Activated CD8-positive, alpha-beta memory T cell treated with anti-CD3 and anti-CD28 coated beads for 24 hours (primary cell): ENCODE measurements around the gene WWOX.
A peak's percentile ranks its signal among the peaks of the same experiment; 100 is the strongest.
"Not testable (repeated sequence)": the region's sequence is repeated elsewhere in the genome, so short reads cannot be mapped to it uniquely, and the experiment has no call there.

Experiments used
- DNase-seq: peaks from one replicate; pipeline ENCODE4 v3.0.0-alpha.2; 2020

WWOX gene

DNA sequence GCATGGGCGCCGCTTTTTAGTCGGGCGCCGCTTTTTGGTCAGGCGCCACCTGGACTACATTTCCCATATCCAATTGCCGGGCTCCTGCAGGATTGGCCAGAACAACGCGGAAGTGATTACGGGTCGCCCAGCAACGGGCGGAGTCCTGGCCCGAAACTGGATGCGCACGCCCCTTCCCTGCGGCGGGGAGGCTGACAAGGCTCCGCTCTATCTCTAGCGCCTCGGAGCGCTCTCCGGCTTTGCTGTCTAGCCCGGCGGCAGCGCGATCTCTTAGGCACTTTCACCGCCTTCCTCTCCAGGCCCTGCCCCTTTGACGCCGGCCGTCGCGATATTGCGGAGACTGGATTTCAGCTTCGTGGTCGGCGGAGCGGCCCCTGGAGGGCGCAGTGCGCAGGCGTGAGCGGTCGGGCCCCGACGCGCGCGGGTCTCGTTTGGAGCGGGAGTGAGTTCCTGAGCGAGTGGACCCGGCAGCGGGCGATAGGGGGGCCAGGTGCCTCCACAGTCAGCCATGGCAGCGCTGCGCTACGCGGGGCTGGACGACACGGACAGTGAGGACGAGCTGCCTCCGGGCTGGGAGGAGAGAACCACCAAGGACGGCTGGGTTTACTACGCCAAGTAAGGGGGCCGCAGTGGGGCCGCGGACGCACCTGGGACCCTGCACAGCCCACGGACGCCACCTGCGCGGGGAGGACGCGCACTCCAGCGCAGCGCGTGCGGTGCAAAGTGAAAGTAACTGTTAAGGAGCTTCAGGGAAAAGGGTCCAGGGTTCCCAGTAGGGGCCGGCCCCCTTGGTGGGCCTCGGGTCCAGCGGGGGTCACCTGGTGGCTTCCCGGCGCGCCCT, at the start of gene WWOX:
WWOX (plus strand) TSS at position 384 of the 841 bp plus-strand sequence.
- peak; percentile 96 for DNase-seq

- no peak for DNase-seq
These were observed 48.6 kb upstream of the WWOX start for GRCh38 chr16:78050734-78051400.

DNA sequence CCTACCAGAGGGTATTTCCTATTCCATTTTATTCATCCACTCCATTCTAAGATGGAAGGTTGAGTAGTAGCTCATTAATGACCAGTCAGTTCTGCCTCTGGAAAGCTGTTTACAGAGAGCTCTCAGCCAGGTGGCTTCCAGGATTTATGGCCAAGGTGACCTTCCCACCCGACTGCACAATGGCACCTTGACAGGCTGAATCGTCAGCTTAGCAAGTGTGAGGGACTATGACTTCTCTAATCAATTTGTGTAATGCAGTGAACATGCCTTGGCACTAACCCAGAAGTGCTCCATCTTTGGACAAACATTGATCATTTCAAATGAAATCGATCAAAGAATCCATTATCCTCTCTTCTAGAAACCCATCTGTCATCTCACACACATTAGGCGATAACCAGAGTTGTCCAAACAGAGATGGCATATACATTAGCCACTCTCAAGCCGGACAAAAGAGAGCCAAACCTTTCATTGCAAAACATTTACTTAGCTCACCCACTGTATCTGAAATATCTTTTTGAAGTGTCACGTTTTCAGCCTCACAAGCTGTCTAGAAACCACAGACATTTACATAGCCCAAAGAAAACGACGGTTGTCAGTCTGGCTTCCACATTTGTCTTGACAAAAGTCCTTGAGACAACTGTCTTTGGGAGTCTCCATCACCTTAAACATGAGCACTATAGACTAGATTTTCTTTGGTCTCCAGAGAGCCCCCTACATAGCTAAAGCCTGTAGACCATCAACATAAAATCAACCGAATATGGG, 41.5 kb upstream of the WWOX start:
- no peak for DNase-seq

GRCh38 chr16:78059806-78060205, 39.6 kb upstream of the WWOX start:
- DNase-seq = not testable (repeated sequence)

GRCh38 chr16:78060295-78060694, 39.2 kb upstream of the WWOX start:
- no peak for DNase-seq

GRCh38 chr16:78060809-78061208, 38.6 kb upstream of the WWOX start:
- no peak for DNase-seq

GRCh38 chr16:78065319-78065718, 34.1 kb upstream of the WWOX start:
- no peak for DNase-seq

DNA sequence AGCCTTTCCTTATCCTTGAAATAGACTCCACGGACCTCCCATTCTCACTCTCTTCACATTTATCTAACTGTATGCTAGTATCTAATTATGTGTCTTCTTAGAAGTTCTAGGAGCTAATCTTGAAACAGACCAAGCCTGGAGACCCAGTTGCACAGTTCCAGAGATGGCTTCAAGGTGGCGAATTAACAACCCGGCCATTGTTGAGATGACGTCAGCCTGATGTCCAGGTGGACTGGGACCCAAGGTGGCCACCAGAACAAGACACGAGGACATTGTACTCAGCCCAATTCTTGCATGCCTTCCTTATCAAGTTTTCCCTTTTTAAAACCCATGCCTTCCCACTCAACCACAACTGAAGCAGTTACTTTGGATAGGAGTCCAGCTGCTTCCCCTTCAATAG, 29.5 kb upstream of the WWOX start:
- no peak for DNase-seq

DNA sequence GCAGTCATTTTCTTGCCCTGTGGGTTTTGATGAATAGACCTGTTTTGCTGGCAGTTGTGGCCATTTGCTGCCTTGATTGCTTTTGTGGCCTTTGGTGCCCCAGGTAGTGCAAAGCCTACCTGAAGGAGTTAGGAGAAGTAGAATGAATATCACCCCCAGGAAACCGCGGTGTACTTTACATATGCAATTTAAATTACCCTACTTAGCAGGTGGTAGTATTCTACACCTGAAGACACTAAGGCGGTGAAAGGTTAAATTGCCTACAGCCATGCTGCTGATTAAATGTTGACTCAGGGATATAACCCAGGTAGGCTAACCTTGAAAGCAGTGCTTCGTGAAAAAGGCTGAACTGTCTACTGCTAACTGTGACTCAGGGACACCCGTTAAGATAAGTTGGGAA, 27.2 kb upstream of the WWOX start:
- no peak for DNase-seq

- DNase-seq = no peak
These were observed 23.7 kb upstream of the WWOX start for GRCh38 chr16:78075800-78076199.

DNA sequence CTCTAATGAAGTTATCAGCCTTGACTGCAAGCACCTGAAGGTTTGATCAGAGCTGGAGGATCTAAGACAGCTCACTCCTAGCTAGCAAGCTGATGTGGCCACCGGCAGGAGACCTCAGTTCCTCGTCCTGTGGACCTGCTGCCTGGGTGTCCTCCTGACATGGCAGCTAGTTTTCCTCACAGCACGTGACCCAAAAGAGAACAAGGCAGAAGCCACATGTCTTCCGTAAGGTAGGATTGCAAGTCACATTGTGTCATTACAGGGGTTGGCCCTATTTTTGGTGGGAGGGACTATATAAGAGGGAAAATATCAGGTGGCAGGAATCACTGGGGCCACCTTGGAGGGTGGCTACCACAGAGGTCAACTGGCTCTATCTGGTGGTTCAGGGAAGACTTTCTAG, 18.1 kb upstream of the WWOX start:
- no peak for DNase-seq

DNA sequence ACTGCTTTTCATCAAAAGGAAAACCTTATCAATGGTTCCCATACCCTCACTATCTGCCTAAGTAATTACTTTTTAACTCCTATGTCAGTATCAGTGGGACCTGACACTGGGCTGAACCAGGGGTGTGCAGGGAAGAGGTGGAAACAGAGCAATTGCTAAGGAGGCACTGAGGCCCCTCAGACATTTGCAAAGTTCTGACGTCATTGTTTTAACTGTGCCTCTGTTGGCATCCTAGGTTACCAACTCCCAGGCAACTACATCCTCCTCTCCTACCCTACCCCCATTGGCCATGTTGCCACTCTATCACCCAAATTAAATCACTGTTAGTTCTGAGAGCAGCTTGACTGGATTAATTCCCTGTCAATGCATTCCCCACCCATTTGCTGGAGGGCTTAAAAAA, 8.0 kb upstream of the WWOX start:
- DNase-seq = no peak

- DNase-seq = no peak
These were observed 6.7 kb upstream of the WWOX start for GRCh38 chr16:78092758-78093157.

- no peak for DNase-seq
These were observed 5.3 kb upstream of the WWOX start for GRCh38 chr16:78094166-78094565.

- DNase-seq = no peak
These were observed 4.5 kb upstream of the WWOX start for GRCh38 chr16:78094998-78095397.

- no peak for DNase-seq
These were observed 3.1 kb upstream of the WWOX start for GRCh38 chr16:78096386-78096785.

- no peak for DNase-seq
These were observed 1.9 kb upstream of the WWOX start for GRCh38 chr16:78097548-78097947.

- no peak for DNase-seq
These were observed 1.4 kb upstream of the WWOX start for GRCh38 chr16:78098087-78098486.

DNA sequence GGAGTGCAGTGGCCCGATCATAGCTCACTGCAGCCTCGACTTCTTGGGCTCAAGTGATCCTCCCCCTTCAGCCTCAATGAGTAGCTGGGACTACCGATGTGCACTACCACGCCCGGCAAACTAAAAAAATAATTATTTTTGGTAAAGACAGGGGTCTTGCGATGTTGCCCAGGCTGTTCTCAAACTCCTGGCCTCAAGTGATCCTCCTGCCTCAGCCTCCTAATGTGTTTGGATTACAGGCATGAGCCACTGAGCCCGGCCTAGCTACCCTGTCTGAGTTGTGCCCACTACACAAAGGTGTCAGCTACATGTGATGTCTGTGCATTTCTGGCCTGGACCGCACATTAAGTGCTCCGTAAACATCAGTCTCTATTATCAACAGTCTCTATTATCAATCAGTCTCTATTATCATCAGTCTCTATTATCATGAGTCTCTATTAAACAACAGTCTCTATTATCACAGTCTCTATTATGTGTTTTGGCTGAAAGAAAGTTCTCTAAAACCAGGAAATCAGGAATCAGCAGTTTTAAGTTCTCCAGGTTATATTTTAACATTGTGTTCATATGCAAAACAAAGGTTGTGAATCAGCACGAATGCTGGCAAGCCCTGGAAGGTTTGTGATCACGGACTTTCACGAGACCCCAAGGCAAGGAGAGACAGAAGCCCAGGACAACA, 721 bp upstream of the WWOX start:
- DNase-seq = no peak

- no peak for DNase-seq
These were observed 636 bp downstream of the WWOX start for GRCh38 chr16:78100112-78100467.

DNA sequence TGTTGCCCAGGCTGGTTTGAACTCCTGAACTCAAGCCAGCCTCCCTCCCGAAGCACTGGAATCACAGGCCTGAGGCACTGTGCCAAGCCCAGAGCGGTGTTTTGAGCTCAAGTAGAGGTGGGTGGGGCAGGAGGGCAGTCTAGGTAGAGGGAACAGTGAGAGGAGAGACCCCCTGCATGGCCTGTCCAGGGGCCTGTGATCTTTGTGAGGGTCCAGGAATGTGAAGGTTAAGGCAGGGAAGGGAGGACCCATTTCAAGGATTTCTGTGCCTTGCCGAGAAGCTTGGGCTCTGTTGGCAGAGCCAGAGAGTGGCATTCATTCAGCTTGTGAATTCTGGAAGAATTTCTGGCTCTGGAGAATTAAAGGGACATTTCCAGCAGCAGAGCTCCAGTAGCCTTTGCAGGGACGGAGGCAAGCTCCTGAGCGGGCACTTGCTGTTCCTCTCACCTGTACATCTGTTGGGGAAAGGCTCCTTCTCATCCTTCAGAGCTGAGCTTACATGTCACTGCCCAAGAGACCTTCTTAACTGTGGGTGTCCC, 2.7 kb downstream of the WWOX start:
- DNase-seq = no peak

DNA sequence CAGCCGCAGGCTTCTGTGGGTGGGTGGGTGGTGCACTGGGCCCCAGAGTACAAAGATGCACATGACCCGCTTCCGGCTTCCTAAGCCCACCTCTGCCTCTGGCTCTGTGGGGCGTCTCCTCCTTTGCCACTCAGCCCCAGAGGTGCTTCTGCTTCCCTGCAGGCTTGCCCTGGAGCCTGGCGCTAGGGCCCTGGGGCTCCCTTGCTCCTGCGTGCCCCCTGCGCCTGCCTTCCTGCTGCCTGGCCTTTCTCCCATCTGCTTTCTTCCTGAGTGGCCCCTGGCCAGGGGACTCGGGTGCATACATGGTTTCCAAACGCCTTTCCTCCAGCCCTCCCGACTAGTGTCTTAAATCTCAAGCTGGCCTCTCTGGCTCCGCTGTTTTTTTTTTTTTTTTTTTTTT, 3.4 kb downstream of the WWOX start:
- no peak for DNase-seq

DNA sequence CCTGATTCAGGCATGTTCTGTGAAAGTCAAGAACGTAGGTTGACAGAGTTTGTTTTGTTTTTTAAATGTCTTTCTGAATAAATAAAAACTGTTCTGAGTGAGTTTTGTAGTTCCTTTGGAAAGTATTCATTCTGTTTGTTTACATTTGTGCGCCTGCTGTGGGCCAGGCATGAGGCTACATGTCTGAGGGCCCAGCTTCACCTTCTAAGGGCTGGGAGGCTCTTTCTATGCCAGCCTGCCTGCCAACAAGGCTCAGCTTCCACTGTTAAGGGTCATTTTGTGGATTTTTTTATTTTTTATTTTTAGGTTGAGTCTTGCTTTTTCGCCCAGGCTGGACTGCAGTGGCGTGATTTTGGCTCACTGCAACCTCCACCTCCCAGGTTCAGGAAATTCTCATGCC, 6.1 kb downstream of the WWOX start:
- DNase-seq = no peak
